M059J (cell line): ENCODE data around the gene AHNAK2. TPM values are rescaled to one million over a fixed set of nuclear protein-coding genes. Genes with fewer than 3 reads are reported as not detected.

Experiments used
- DNase-seq: peaks from one replicate; pipeline ENCODE4 v3.0.0-alpha.2; 2012; ENCODE audit warnings: low read depth
- total RNA-seq: library from RNA; depleted of rRNA; stranded (reverse); fragments of >200 nt; shearing (Covaris generic); gene quantifications from 2 replicates; pipeline ENCODE4 v1.2.3, GENCODE V29; 2014

AHNAK2 gene
- total RNA-seq, 1 experiment from 2014 or later, result 4.7 TPM

- no peak for DNase-seq
Observed at GRCh38 chr14:104939666-104940410, 38.3 kb downstream of the AHNAK2 start.

- DNase-seq, result no peak
Observed at GRCh38 chr14:104938960-104939359, 39.2 kb downstream of the AHNAK2 start.

- DNase-seq, result no peak
Observed at GRCh38 chr14:104938436-104938835, 39.7 kb downstream of the AHNAK2 start.

GRCh38 chr14:104937694-104938365 is 40.3 kb downstream of the AHNAK2 start:
- DNase-seq, result no peak

GRCh38 chr14:104937161-104937560 is 41.0 kb downstream of the AHNAK2 start:
- DNase-seq, result no peak

GRCh38 chr14:104936361-104937155 is 41.6 kb downstream of the AHNAK2 start:
- no peak for DNase-seq

GRCh38 chr14:104935955-104936354 is 42.2 kb downstream of the AHNAK2 start:
- DNase-seq, result no peak

- DNase-seq, result no peak
Observed at GRCh38 chr14:104935026-104935650, 43.0 kb downstream of the AHNAK2 start.

GRCh38 chr14:104933746-104934733 is 44.1 kb downstream of the AHNAK2 start:
- no peak for DNase-seq

- peak; percentile 69 for DNase-seq
Observed at GRCh38 chr14:104932676-104933631, 45.2 kb downstream of the AHNAK2 start.

- no peak for DNase-seq
Observed at GRCh38 chr14:104931771-104932675, 46.2 kb downstream of the AHNAK2 start.

- DNase-seq, result no peak
Observed at GRCh38 chr14:104931304-104931770, 46.8 kb downstream of the AHNAK2 start.

- peak; percentile 12 for DNase-seq
Observed at GRCh38 chr14:104930526-104931303, 47.5 kb downstream of the AHNAK2 start.

- DNase-seq, result no peak
Observed at GRCh38 chr14:104929268-104930230, 48.6 kb downstream of the AHNAK2 start.

- DNase-seq, result no peak
Observed at GRCh38 chr14:104928391-104929133, 49.6 kb downstream of the AHNAK2 start.

- DNase-seq, result no peak
Observed at GRCh38 chr14:104927901-104928300, 50.3 kb downstream of the AHNAK2 start.
